Mononuclear cell (primary cell): ENCODE results near the gene GBF1. TPM values are rescaled to one million over a fixed set of nuclear protein-coding genes. Genes with fewer than 3 reads are reported as not detected.
"Not testable (repeated sequence)": the region's sequence is repeated elsewhere in the genome, so short reads cannot be mapped to it uniquely, and the experiment has no call there.

Experiments
- H3K27me3 ChIP-seq: 2 replicates; pipeline ENCODE4 v1.6.0; 2011; ENCODE audit warnings: low read length, control low read depth; ENCODE audit not compliant: insufficient read depth
- H3K4me1 ChIP-seq: 2 replicates; pipeline ENCODE4 v1.5.1; 2011; ENCODE audit warnings: mild to moderate bottlenecking, low read length, control low read depth; ENCODE audit not compliant: insufficient read depth
- H3K4me3 ChIP-seq: 2 replicates; pipeline ENCODE4 v1.5.1; 2011; ENCODE audit warnings: mild to moderate bottlenecking, low read length, moderate library complexity
- H3K9me3 ChIP-seq: 2 replicates; pipeline ENCODE4 v1.5.1; 2011; ENCODE audit warnings: low read depth, mild to moderate bottlenecking, control low read depth, low read length
- total RNA-seq: library from RNA; depleted of rRNA; stranded (reverse); fragments of >200 nt; gene quantifications from one replicate; pipeline ENCODE4 v1.2.3, GENCODE V29; 2012

Gene GBF1
- total RNA-seq, 1 donor = 16.7 TPM

DNA sequence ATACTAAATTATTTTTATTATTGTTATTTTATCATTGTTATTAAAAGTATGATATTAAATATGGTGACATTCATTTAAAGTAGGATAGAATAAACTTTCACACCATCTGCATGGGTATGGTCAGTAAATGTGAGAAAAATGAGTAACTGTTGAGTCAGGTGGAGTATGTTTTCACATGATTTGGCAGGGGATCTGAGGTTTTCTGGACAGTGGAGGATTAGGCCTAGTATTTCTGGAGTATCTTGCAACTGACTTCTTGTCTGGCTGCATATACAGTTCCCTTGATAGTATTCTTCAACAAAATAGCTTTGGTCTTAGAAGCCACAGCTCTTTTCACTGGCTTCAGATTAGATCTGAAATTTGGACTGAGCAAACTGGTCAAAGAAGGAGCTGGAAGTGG is 54.5 kb downstream of the GBF1 start:
- no peaks in the 10 kb centered on the region for H3K4me1 ChIP-seq
- no peak overlapping the region for H3K4me3 ChIP-seq
- no peaks in the 10 kb centered on the region for H3K27me3 ChIP-seq
- H3K9me3 ChIP-seq = no peaks in the 10 kb centered on the region

DNA sequence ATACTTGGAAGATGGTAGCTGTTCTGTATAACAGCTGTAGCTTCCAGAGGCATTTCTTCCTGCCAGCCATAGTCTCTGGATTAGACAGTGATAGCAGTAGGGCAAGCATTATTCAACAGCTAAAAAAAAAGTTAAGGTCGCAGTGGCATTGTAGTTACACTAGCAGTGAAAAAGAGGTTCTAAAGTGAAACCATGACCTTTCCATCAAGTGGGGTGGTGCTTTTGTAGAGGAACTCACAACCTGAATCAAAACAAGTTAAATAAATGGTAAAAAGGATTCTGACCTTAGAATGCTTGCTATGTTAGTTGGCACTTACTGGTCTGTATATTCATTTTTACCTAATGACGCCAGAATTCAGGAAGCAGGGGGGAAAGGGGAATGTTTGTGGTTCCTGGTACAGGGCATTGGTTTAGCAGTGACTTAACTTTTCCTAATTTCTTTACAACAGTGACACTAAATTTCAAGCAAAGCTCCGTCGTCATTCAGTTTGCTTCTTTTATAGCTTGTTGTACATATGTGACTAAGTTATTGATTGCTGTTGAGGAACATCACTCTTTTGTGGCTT is 55.0 kb downstream of the GBF1 start:
- H3K4me3 ChIP-seq = no peak overlapping the region
- H3K27me3 ChIP-seq = no peaks in the 10 kb centered on the region
- no peaks in the 10 kb centered on the region for H3K9me3 ChIP-seq
- H3K4me1 ChIP-seq = no peaks in the 10 kb centered on the region

DNA sequence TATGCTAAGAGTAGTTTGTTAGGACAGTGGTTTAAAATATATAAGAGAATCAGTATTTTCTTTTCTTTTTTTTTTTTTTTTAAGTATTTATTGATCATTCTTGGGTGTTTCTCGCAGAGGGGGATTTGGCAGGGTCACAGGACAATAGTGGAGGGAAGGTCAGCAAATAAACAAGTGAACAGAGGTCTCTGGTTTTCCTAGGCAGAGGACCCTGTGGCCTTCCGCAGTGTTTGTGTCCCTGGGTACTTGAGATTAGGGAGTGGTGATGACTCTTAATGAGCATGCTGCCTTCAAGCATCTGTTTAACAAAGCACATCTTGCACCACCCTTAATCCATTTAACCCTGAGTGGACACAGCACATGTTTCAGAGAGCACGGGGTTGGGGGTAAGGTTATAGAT is 55.6 kb downstream of the GBF1 start:
- H3K9me3 ChIP-seq, H3K4me1 ChIP-seq, H3K27me3 ChIP-seq, H3K4me3 ChIP-seq: not testable (repeated sequence)

DNA sequence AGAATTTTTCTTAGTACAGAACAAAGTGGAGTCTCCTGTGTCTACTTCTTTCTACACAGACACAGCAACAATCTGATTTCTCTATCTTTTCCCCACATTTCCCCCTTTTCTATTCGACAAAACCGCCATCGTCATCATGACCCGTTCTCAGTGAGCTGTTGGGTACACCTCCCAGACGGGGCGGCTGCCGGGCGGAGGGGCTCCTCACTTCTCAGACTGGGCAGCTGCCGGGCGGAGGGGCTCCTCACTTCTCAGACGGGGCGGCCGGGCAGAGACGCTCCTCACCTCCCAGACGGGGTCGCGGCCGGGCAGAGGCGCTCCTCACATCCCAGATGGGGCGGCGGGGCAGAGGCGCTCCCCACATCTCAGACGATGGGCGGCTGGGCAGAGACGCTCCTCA is 56.0 kb downstream of the GBF1 start:
- not testable (repeated sequence) for H3K9me3 ChIP-seq

DNA sequence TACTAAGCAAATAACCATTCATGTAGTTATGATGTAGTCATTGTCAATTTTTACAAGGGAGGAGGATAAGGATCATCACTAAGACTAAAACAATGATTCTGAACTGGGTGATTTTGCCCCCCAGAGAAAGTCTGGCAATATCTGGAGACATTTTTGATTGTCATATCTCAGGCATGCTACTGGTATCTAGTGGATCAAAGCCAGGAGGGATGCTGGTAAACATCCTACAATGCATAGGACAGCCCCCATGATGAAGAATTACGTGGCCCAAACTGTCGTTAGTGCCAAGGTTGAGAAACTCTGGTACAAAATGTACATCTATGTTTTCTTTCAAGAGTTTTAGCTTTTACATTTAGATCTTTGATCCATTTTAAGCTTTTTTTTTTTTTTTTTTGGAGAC is 57.3 kb downstream of the GBF1 start:
- Histone ChIP-seq H3K4me3 (no peak overlapping the region), H3K27me3 (no peaks in the 10 kb centered on the region), H3K9me3 (no peaks in the 10 kb centered on the region)

More for the DNA sequence above, 56.0 kb downstream of the GBF1 start:
- not testable (repeated sequence) for H3K4me1 ChIP-seq, H3K4me3 ChIP-seq, H3K27me3 ChIP-seq

DNA sequence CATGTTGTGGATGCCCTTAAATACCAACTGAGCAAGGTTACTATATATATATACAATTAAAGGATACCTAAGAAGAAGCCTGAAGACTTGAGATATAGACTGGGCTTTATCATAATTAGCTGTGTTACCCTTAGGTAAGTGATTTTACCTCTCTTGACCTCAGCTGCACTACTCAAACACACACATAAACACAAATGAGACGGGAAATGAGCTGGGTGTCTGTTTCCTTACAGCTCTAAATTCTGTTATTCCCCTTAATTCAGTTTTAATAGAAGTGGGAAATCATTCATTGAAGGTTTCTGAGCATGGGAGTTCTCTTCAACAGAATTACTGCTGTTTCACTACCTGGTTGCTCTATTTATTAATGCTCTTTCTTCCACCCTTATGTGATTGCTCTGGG is 60.7 kb downstream of the GBF1 start:
- no peaks in the 10 kb centered on the region for H3K27me3 ChIP-seq
- no peak overlapping the region for H3K4me3 ChIP-seq
- H3K4me1 ChIP-seq = no peaks in the 10 kb centered on the region
- H3K9me3 ChIP-seq = no peaks in the 10 kb centered on the region

More for the DNA sequence above, 57.3 kb downstream of the GBF1 start:
- H3K4me1 ChIP-seq = no peaks in the 10 kb centered on the region

DNA sequence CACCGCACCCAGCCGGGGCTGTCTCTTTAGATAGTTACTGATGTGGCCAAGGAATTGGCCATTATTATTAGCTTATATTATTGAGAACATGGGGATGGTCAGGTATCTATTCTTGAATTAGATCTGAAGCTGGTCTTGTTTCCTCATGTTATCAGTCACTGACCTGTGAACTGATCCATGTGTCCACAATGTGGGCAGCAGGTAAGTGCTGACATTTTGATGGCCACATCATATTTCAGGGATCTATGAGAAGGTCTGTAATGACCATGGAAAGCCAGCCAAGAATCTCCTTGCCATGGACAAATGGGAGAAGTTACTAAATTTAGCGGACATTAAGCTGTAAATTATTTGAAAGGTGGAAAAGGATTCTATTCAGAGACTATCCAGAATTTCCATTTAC is 61.4 kb downstream of the GBF1 start:
- no peaks in the 10 kb centered on the region for H3K9me3 ChIP-seq
- no peak overlapping the region for H3K4me3 ChIP-seq
- no peaks in the 10 kb centered on the region for H3K4me1 ChIP-seq
- H3K27me3 ChIP-seq = no peaks in the 10 kb centered on the region

DNA sequence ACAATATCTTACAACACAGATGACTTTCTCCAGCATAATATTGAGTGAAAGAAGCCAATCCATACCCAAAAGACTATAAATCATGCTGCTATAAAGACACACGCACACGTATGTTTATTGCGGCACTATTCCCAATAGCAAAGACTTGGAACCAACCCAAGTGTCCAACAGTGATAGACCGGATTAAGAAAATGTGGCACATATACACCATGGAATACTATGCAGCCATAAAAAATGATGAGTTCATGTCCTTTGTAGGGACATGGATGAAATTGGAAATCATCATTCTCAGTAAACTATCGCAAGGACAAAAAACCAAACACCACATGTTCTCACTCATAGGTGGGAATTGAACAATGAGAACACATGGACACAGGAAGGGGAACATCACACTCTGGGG is 63.0 kb downstream of the GBF1 start:
- not testable (repeated sequence) for H3K9me3 ChIP-seq, H3K4me1 ChIP-seq, H3K27me3 ChIP-seq, H3K4me3 ChIP-seq

DNA sequence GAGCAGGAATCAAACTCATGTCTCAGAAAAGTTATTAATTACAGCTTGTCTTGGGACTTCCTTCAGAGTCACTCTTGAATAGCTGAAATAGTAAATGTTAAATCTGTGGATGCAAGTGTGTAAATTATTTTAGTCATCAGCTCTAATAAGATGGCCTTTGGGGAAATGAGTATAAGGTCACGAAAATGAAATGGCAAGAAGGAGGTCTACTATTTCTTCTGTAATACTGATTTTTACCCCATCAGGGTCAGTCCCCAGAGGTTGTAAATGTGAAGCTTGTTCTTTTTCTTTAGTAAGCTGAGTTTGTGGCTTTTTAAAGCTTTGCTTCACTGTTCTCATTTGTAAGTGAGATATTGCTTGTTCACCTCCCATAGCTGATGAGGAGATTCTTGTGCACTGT is 63.9 kb downstream of the GBF1 start:
- Histone ChIP-seq H3K4me3 (no peak overlapping the region), H3K9me3 (no peaks in the 10 kb centered on the region), H3K27me3 (no peaks in the 10 kb centered on the region), H3K4me1 (no peaks in the 10 kb centered on the region)

DNA sequence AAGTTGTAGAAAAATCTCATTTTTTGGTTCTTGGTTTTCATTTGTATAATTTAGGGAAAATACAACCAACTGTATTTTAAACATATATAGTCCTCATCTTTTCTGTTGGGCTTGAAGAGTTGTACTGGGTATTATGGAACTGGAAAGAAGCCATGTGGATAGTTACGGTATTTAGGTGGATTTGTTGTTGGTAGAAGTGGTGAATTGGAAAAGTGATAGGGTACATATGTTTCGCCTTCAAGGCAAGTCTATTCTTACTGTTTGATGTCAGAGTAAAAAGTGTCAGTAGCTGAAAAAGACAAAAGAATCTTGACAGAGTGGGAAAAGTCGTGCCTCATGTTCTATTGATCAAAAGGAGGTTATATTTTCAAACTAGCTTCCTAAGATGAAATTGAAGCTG is 64.6 kb downstream of the GBF1 start:
- H3K4me1 ChIP-seq = no peaks in the 10 kb centered on the region
- H3K9me3 ChIP-seq = no peaks in the 10 kb centered on the region

DNA sequence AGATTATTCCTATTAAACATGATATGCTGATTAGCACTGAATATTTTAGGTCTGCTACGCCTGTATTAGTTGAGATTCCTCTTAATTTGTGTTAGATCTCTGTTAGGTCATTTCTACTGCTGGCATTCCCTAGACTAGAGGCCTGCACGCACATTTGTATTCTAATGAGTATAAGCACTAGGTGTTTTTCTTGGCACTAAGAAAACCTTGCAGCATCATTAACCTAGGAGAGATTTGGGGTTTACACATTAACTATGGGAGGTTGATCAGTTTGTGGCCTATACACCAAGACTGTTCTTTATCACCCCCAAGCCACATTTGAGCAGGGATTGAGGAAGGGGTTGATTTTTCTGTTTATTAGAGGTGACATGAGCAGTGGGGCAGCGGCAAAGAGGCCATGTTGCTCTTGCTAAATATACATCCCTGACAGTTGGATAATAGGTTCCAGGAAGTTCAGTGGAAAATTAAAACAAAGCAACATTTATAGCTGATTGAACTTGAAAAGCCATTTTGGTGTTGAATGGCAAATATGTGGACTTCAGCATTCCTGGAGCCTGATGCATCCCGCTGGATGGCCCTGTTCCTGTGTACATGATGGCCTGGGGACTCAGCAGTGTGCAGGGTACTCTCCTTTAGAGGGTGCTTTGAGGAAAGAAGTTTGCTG is 65.2 kb downstream of the GBF1 start:
- Histone ChIP-seq H3K4me3 (no peak overlapping the region), H3K4me1 (no peaks in the 10 kb centered on the region), H3K27me3 (no peaks in the 10 kb centered on the region), H3K9me3 (no peaks in the 10 kb centered on the region)

More for the DNA sequence above, 64.6 kb downstream of the GBF1 start:
- Histone ChIP-seq H3K4me3 (no peak overlapping the region), H3K27me3 (no peaks in the 10 kb centered on the region)

DNA sequence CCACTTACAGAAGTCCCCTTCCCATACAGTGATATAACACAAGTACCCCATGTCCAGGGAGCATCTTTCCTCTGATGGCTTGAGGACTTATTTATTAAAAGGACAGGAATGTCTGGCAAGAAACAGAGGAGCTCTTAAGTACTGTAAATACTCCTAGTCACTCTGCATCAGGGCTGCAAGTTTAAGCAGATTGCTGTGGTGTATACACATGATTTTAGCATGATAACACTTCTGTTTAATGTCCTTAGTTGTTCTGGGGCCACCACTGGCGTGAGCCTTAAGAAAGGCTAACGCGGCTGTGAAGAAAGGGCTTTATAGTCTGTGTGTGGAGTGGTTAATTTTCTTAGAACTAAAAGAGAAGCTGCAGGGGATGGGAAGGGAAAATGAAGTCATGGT is 65.7 kb downstream of the GBF1 start:
- Histone ChIP-seq H3K4me1 (no peaks in the 10 kb centered on the region), H3K9me3 (no peaks in the 10 kb centered on the region), H3K4me3 (no peak overlapping the region), H3K27me3 (no peaks in the 10 kb centered on the region)

DNA sequence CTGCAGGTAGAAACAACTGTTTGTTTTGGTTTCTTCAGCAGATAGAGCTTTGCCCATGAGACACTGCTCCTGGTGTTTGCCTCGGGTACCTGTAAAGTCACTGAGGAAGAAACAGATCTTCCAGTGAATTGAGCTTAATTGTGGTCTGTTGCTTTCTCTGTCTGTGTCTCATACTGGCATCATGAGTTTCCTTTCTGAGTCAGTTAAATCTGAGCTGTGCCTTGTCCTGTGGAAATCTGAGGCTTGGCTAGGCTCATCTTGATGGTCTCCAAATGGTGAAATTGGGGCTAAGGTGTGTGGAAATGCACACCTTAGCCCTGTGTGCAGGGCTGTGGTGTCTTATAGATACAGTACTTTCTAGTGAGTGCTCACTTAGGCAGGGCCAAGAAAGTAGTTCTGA is 67.4 kb downstream of the GBF1 start:
- no peaks in the 10 kb centered on the region for H3K4me1 ChIP-seq
- H3K4me3 ChIP-seq = no peak overlapping the region
- H3K9me3 ChIP-seq = no peaks in the 10 kb centered on the region
- H3K27me3 ChIP-seq = no peaks in the 10 kb centered on the region

DNA sequence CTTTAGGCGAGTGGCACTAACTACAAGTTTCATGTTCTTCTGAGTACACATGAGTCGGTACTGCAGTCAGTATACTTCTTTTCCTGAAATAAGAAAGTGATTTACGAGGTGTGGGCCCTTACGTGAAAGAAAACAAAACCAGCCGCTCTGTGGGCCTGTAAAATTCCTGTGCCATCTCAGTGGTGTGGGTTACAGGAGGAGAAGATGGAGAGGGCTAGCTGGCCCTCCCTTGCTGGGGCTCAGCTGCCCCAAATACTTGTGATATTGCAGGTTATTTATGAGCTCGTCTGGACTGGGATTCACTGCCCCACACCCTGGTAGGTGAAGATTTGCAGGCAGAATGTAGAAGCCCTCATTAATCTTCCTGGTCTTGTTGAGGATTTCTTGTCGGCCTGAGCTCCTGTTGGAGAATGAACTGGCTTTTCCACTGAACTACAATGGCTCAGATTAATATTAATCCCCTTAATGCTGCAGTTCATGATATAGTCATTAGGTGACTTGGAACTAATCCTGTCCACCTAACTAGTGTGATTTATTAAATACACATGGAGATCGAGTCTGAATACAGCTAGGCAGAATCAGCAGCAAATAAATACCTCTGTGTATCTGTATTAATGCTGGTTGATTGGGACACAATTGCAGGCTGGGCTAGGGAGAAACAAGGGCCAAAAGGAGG is 68.0 kb downstream of the GBF1 start:
- Histone ChIP-seq H3K9me3 (no peaks in the 10 kb centered on the region), H3K4me1 (no peaks in the 10 kb centered on the region), H3K27me3 (no peaks in the 10 kb centered on the region), H3K4me3 (no peak overlapping the region)

DNA sequence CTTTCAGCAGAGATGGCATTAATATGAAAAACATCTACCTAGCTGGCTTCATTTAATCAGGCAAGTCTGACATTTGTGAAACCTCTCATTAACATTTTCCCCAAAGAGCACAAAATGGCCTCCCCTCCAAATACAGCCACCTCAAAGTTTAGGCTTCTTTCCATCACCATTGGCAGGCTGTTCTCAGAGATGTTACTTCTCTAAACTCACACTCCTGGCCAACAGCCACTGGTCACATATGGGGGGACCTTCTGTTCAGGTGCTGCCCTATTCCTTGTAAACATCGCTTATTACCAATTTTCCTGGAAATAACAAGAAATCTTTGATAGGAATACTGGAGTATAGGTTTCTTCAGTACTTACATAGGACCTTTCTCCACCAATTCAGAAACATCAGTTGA is 69.5 kb downstream of the GBF1 start:
- no peaks in the 10 kb centered on the region for H3K9me3 ChIP-seq
- H3K27me3 ChIP-seq = no peaks in the 10 kb centered on the region
- no peaks in the 10 kb centered on the region for H3K4me1 ChIP-seq
- no peak overlapping the region for H3K4me3 ChIP-seq

DNA sequence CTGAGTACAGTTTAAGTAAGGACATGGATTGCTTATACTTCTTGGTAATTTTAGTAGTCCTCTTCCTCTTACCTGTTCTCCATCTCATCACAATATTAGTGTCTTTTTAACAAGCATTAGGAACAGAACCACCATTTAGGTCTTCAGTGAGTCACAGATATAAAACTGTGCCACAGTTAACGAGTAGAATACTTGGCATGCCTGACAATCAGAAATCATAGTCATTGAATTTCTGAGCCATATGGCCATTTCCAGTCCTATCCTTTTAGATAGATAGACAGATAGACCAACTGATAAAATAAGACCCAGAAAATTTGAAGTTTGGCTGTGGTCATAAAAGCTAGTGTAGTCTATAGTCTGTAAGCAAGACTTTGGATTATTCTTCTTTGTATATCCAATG is 71.1 kb downstream of the GBF1 start:
- peaks cover under 1% of the 10 kb centered on the region for H3K4me1 ChIP-seq

More for the DNA sequence above, 71.1 kb downstream of the GBF1 start:
- H3K9me3 ChIP-seq = no peaks in the 10 kb centered on the region
- H3K4me3 ChIP-seq = no peak overlapping the region
- no peaks in the 10 kb centered on the region for H3K27me3 ChIP-seq
